ENCODE results near the gene SCO2.

GRCh38 chr22:50536226-50536625, 10.8 kb upstream of the SCO2 start:
- no peak for TF ChIP-seq ETV6 (conservative IDR thresholded peaks at IDR 0.05 in 1 of 2, IDR thresholded peaks at IDR 0.05 in 1 of 2; ENCODE audit: borderline replicate concordance in 1 of 2, low read depth in 1 of 2)
- no peak for TF ChIP-seq MEF2A (IDR thresholded peaks at IDR 0.05; ENCODE audit: insufficient read depth, low read depth, low read length)
- no peak for TF ChIP-seq CBX5 (IDR thresholded peaks at IDR 0.05; ENCODE audit: low read depth)
- TF ChIP-seq, protein P1, sequence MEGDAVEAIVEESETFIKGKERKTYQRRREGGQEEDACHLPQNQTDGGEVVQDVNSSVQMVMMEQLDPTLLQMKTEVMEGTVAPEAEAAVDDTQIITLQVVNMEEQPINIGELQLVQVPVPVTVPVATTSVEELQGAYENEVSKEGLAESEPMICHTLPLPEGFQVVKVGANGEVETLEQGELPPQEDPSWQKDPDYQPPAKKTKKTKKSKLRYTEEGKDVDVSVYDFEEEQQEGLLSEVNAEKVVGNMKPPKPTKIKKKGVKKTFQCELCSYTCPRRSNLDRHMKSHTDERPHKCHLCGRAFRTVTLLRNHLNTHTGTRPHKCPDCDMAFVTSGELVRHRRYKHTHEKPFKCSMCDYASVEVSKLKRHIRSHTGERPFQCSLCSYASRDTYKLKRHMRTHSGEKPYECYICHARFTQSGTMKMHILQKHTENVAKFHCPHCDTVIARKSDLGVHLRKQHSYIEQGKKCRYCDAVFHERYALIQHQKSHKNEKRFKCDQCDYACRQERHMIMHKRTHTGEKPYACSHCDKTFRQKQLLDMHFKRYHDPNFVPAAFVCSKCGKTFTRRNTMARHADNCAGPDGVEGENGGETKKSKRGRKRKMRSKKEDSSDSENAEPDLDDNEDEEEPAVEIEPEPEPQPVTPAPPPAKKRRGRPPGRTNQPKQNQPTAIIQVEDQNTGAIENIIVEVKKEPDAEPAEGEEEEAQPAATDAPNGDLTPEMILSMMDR (IDR thresholded peaks at IDR 0.05 in 2 of 3, conservative IDR thresholded peaks at IDR 0.05 in 1 of 3; ENCODE audit: control insufficient read depth in 2 of 3, extremely low read depth in 1 of 3, insufficient read depth in 1 of 3, low read depth in 3 of 3, low read length in 3 of 3) = no peak
- TF ChIP-seq POU2F2 (IDR thresholded peaks at IDR 0.05; ENCODE audit: borderline replicate concordance, low read depth, low read length) = no peak
- no peak for TF ChIP-seq EZH2 (IDR thresholded peaks at IDR 0.05; ENCODE audit: borderline replicate concordance, control insufficient read depth, low read depth, low read length)
- TF ChIP-seq, protein P2, sequence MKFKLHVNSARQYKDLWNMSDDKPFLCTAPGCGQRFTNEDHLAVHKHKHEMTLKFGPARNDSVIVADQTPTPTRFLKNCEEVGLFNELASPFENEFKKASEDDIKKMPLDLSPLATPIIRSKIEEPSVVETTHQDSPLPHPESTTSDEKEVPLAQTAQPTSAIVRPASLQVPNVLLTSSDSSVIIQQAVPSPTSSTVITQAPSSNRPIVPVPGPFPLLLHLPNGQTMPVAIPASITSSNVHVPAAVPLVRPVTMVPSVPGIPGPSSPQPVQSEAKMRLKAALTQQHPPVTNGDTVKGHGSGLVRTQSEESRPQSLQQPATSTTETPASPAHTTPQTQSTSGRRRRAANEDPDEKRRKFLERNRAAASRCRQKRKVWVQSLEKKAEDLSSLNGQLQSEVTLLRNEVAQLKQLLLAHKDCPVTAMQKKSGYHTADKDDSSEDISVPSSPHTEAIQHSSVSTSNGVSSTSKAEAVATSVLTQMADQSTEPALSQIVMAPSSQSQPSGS (IDR thresholded peaks at IDR 0.05; ENCODE audit: low read length) = no peak
- TF ChIP-seq TAF1 (IDR thresholded peaks at IDR 0.05; ENCODE audit: borderline replicate concordance, low read depth, low read length) = no peak

Data from GM12878 (cell line).